ENCODE results near the gene HOXA11.

The HOXA11 gene

DNA sequence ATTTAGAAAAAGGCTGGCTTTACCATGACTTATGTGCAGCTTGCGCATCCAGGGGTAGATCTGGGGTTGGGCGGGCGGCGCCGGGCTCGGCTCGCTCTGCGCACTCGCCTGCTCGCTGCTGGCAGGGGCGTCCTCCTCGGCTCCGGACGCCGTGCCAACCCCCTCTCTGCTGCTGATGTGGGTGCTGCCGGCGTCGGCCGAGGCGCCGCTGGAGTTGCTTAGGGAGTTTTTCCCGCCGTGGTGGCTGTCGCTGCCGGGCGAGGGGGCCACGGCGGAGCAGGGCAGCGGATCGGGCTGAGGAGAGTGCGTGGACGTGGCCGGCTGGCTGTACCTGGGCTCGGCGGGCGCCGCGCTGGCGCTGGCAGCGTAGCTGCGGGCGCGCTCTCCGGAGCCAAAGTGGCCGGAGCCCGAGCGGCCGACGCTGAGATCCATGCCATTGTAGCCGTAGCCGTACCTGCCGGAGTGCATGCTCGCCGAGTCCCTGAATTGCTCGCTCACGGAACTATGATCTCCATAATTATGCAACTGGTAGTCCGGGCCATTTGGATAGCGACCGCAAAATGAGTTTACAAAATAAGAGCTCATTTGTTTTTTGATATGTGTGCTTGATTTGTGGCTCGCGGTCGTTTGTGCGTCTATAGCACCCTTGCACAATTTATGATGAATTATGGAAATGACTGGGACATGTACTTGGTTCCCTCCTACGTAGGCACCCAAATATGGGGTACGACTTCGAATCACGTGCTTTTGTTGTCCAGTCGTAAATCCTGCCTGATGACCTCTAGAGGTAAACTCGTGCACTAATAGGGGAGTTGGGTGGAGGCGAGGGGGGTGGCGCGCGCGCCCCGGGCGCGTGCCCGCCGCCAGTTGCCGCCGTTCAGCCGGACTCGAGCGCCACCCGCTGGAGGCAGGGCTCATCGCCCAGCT is 41.7 kb downstream of the HOXA11 start, which contains the start of gene HOXA5:
TSS of gene HOXA5 (minus strand) at position 659 of the 927 bp plus-strand sequence. CDS start at position 585, 74 bp downstream.
- no peak for TF ChIP-seq CTCF (IDR thresholded peaks at IDR 0.05)

DNA sequence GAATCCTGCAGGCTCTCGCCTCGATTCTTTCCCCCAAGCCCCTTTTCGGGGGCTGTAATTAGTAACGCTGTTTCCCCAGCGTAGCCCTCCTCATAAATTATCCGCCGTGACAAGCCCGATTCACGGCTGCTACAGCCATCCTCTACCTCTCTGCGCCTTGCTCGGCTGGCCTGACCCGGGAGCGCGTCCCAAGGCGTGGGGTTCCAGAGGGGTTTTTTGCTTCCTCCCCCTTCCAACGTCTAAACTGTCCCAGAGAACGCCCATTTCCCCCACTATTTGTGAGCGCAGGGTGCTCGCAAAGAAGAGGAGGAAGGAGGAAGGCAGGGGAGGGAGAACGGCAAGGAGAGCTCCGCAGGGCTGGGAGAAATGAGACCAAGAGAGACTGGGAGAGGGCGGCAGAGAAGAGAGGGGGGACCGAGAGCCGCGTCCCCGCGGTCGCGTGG is 42.4 kb downstream of the HOXA11 start:
- no peak for TF ChIP-seq CTCF (IDR thresholded peaks at IDR 0.05)

GRCh38 chr7:27141923-27142579 is 43.0 kb downstream of the HOXA11 start:
- TF ChIP-seq CTCF (IDR thresholded peaks at IDR 0.05): no peak

GRCh38 chr7:27141137-27141922 is 43.7 kb downstream of the HOXA11 start:
- TF ChIP-seq CTCF (IDR thresholded peaks at IDR 0.05): no peak

DNA sequence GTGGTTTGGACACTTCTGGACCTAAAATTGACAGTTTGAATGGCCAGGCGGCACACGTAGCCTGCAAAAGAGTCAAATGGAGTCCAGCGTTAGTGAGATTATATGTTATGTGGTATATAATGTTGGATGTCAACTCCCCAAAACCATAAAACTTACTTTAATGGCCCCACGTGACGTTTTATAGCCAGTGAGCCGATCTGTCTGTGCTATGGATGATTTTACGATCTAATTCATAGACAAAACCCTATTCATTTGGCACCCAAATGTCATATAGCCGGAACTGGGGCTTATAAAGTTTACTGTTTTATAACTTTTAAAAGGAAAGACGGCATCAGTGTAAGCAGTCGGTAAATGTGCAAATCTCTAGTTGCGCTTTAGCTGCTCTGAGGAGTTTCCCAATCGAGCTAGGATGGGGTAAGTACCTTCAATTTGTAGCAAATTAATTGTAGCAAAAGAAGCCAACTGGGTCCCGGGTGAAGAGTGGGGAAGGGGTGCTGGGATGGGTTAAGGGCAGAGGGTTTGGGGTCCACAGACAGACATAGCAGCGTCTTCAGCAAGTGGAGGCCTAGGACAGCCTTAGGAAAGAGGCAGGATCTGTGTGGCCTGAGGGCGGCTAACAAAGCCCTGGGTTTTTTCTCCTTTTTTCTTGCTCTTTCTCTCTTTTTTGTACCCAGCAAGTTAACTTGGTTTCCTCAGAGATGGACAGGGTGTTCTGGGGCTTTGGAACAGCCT is 44.7 kb downstream of the HOXA11 start:
- TF ChIP-seq CTCF (IDR thresholded peaks at IDR 0.05): no peak

DNA sequence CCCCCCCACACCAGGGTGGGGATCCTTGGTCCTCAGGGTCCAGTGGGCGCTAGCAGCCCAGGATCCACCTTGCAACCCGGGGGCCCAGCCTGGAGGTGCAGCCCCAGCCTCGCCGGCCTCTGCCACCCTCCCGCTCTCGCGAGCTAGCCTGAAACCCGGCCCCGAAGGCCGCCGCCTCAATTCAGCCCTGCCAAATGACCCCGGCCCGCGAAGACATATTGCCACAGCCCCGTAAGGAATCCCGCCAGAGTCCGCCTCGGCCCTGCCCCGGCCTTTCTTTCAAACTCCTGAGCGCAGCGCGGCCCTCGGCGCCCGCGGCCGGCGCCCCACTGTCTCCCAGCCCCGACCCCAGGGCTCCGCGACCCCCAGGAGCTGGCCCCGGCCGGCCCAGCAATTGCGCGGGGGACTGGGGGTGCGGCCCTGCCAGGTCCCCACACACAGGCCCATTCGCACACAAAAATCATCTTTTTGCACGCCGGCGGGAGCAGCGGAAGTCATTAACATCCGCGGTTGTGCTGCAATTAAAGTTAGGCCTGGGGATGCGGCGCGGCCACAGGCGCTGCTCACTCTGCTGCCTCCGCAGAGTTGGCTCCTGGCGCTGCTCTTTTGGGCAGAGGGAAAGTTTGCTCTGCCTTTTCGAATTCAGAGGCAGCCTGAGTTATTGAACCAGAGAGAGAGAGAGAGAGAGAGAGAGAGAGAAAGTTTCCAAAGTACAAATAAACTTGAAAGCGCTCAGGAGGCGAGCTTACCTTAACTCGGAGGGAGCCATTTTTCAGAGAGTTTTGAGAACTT is 45.5 kb downstream of the HOXA11 start:
- no peak for TF ChIP-seq CTCF (IDR thresholded peaks at IDR 0.05)

All from LNCAP (cell line).